GM21526 (cell line): ENCODE results near the gene SRGAP2C.
"Not testable (repeated sequence)": the region's sequence is repeated elsewhere in the genome, so short reads cannot be mapped to it uniquely, and the experiment has no call there.

Source experiments
- ATAC-seq: cut with Tn5 transposase; IDR thresholded peaks from one replicate; pipeline ENCODE4 v1.9.1; 2021; ENCODE audit warnings: moderate library complexity; ENCODE audit not compliant: unreplicated experiment, low FRiP score

Gene SRGAP2C

GRCh38 chr1:121403254-121403653 is 218.5 kb downstream of the SRGAP2C start:
- ATAC-seq, result not testable (repeated sequence)

DNA sequence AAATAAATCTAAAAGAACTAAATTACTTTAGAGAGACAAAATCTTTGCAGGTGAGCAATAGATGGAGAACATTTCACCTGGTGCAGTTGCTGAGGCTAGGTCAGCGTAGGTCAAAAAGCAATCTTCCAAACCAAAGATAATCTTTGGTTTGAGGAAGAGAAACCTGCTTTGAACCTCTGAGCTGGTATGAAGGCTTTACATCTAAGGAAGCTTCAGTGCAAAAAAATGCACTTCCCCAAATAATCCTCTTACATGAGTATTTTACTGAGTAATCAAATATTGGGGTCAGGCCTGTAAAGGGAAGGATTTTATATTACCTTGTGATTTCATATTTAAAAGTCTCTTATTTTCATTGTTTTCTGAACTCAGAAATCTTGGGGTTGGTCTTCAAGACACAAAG is 223.6 kb downstream of the SRGAP2C start:
- ATAC-seq, result no peak

- no peak for ATAC-seq
Observed at GRCh38 chr1:121413821-121414220, 229.0 kb downstream of the SRGAP2C start.

DNA sequence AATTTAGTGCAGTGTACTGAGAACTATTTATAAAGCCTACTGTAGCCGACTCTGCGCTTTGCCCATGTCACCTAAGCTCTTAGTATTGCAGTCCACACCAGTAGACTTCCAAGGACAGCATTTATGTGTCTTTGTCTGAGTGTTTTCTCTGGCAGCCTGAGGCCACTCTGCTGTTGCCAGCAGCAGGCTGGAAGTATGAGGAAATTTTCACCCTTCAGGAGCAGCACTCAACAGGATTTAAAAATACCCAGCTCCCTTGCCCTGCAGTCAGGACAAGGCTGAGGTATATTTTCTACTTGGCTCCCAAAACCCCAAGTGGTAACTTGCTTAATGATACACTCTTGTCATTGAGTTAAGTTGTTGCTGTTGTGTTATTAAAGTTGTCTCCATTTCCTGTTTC is 230.1 kb downstream of the SRGAP2C start:
- no peak for ATAC-seq

GRCh38 chr1:121417325-121417923 is 232.6 kb downstream of the SRGAP2C start:
- ATAC-seq, result no peak

GRCh38 chr1:121418369-121419049 is 233.7 kb downstream of the SRGAP2C start:
- ATAC-seq, result no peak

GRCh38 chr1:121419050-121419615 is 234.4 kb downstream of the SRGAP2C start:
- ATAC-seq, result not testable (repeated sequence)

DNA sequence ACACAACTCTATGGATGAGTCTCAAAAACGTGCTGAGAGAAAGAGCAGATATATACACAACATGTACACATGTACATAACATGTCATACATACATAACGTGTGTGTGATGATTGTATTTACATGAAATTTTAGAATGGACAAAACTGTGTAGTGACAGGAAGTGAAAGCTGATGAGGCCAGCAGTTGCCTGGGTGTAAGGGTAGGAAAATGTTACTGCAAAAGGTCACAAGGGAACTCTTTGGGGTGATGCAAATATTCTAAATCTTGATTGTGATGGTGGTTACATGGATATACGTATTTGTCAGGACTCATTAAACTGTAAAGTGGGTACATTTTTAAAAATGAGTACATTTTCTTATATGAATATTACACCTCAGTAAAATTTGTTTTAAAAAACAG is 236.7 kb downstream of the SRGAP2C start:
- ATAC-seq, result not testable (repeated sequence)

DNA sequence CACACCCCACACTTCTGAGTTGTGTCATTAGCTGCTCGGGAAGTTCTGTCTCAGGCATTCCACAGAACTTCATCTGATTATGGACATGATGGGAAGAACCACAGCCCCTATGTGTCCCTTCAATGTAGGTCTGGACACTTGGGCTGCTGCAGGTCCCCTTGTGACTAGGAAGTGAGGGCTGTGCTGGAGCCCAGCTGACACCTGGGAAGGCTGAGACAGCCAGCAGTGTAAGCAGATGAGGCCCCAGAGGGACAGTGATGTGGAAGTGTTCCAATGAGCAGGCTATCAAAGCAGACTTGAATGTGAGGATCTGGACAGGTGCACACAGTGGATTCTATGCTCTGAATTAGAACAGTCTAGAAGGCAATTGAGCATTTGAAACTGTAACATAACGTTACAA is 239.2 kb downstream of the SRGAP2C start:
- not testable (repeated sequence) for ATAC-seq

- ATAC-seq, result not testable (repeated sequence)
Observed at GRCh38 chr1:121433517-121433916, 248.7 kb downstream of the SRGAP2C start.

DNA sequence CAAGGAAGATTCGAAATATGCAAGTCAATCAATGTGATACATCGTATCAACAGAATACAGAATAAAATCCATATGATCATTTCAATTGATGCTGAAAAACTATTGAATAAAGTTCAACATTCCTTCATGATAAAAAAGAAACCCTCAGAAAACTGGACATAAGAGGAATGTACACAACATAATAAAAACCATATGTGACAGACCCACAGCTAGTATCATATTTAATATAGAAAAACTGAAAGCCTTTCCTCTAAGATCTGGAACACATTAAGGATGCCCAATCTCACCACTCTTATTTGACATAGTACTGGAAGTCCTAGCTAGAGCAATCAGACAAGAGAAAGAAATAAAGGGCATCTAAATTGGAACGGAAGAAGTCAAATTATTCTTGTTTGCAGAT is 254.1 kb downstream of the SRGAP2C start:
- ATAC-seq, result not testable (repeated sequence)

DNA sequence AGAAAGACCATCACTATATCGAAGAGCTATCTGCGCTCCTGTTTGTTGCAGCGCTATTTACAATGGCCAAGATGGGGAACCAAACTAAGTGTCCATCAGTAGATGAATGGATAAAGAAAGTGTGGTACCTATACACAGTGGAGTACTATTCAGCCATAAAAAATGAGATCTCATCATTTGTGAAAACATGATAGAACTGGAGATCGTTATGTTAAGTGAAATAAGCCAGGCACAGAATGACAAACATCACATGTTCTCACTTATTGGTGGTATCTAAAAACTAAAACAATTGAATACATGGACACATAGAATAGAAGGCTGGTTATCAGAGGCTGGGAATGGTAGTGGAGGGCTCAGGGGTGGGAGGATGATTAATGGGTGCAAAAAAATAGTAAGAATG is 256.2 kb downstream of the SRGAP2C start:
- ATAC-seq, result no peak
